K562 (cell line): ENCODE measurements around the gene SLFN14. TPM values are rescaled to one million over a fixed set of nuclear protein-coding genes. Genes with fewer than 3 reads are reported as not detected.

ENCODE experiments used
- CBX8 ChIP-seq: fragments of 200-600 bp; sonication (generic); IDR thresholded peaks from 2 replicates; pipeline ENCODE4 v1.6.1; 2012; ENCODE audit warnings: borderline replicate concordance, mixed run types, low read depth, mild to moderate bottlenecking, moderate library complexity, mixed read lengths, low read length, control low read depth, inconsistent platforms; ENCODE audit not compliant: poor library complexity, severe bottlenecking; ENCODE audit errors: extremely low read depth
- CEBPG ChIP-seq, 3 experiments: fragments of 200-800 bp in 1 of 3; sonication (Bioruptor generic) in 1 of 3; sonication (generic) in 1 of 3; formaldehyde crosslinking in 1 of 3; IDR thresholded peaks in 2 of 3; conservative IDR thresholded peaks in 1 of 3; 2 replicates each; pipeline versions ENCODE4 v1.6.1 to v1.8.0; 2016 to 2022; ENCODE audit warnings: missing compliant biosample characterization in 2 of 3, missing genetic modification characterization in 2 of 3, mild to moderate bottlenecking in 1 of 3, missing genetic modification reagents in 1 of 3
- CTBP1 ChIP-seq: fragments of 450-650 bp; IDR thresholded peaks from 2 replicates; pipeline ENCODE4 v1.6.1; 2016; ENCODE audit warnings: borderline replicate concordance
- DACH1 ChIP-seq: fragments of 450-650 bp; IDR thresholded peaks from 2 replicates; pipeline ENCODE4 v1.6.1; 2018; ENCODE audit not compliant: partially characterized antibody
- E2F8 ChIP-seq: fragments of 450-650 bp; IDR thresholded peaks from 2 replicates; pipeline ENCODE4 v1.7.1; 2018; ENCODE audit warnings: mild to moderate bottlenecking, low read depth; ENCODE audit not compliant: partially characterized antibody
- ELF1 ChIP-seq: fragments of 200-800 bp; sonication (Bioruptor generic); IDR thresholded peaks from 2 replicates; pipeline ENCODE4 v1.6.1; 2016; ENCODE audit warnings: missing genetic modification characterization, missing compliant biosample characterization
- ETV6 ChIP-seq, 3 experiments: fragments of 150-350 bp in 1 of 3; sonication (generic) in 1 of 3; formaldehyde crosslinking in 1 of 3; IDR thresholded peaks; 2 replicates each; pipeline versions ENCODE4 v1.6.1 to v1.8.0; 2014 to 2022; ENCODE audit warnings: borderline replicate concordance in 2 of 3, low read depth in 2 of 3, antibody characterized with exemption in 1 of 3, low read length in 1 of 3, mild to moderate bottlenecking in 1 of 3, missing genetic modification reagents in 1 of 3
- FOXA1 ChIP-seq: fragments of 450-650 bp; IDR thresholded peaks from 2 replicates; pipeline ENCODE4 v1.6.1; 2016; ENCODE audit warnings: mild to moderate bottlenecking, borderline replicate concordance
- IRF9 ChIP-seq: fragments of 450-650 bp; IDR thresholded peaks from 2 replicates; pipeline ENCODE4 v1.6.1; 2016; ENCODE audit warnings: missing biosample characterization, missing genetic modification characterization
- JUNB ChIP-seq: fragments of 450-650 bp; formaldehyde crosslinking; conservative IDR thresholded peaks from 2 replicates; pipeline ENCODE4 v1.4.0; 2020; ENCODE audit warnings: mild to moderate bottlenecking
- L3MBTL2 ChIP-seq: fragments of 450-650 bp; IDR thresholded peaks from 2 replicates; pipeline ENCODE4 v1.6.1; 2016; ENCODE audit warnings: mild to moderate bottlenecking, moderate library complexity
- MCM5 ChIP-seq: fragments of 450-650 bp; IDR thresholded peaks from 2 replicates; pipeline ENCODE4 v1.6.1; 2016; ENCODE audit warnings: low read depth
- MTA3 ChIP-seq: fragments of 450-650 bp; formaldehyde crosslinking; IDR thresholded peaks from 2 replicates; pipeline ENCODE4 v1.6.1; 2017; ENCODE audit warnings: mild to moderate bottlenecking, borderline replicate concordance
- NR2C1 ChIP-seq, 2 experiments: fragments of 450-650 bp; IDR thresholded peaks; 2 replicates each; pipeline ENCODE4 v1.6.1; 2017; ENCODE audit warnings: mild to moderate bottlenecking in 2 of 2, antibody characterized with exemption in 1 of 2, inconsistent platforms in 1 of 2, missing compliant biosample characterization in 1 of 2, missing genetic modification characterization in 1 of 2
- NR4A1 ChIP-seq, 2 experiments: fragments of 250-450 bp in 1 of 2; fragments of 450-650 bp in 1 of 2; sonication (Bioruptor Pico) in 1 of 2; IDR thresholded peaks; 2 replicates each; pipeline versions ENCODE4 v1.4.0 to v1.6.1; 2016 to 2020; ENCODE audit warnings: mild to moderate bottlenecking in 2 of 2, missing compliant biosample characterization in 1 of 2, missing genetic modification characterization in 1 of 2, moderate library complexity in 1 of 2
- POLR2A ChIP-seq: fragments of 450-650 bp; conservative IDR thresholded peaks from 2 replicates; pipeline ENCODE4 v1.6.1; 2016
- RBM39 ChIP-seq: fragments of 200-400 bp; formaldehyde crosslinking; optimal IDR thresholded peaks from 2 replicates; pipeline ENCODE3; 2018; ENCODE audit warnings: low read depth, low read length
- TARDBP ChIP-seq: fragments of 450-650 bp; IDR thresholded peaks from 2 replicates; pipeline ENCODE4 v1.6.1; 2016
- ZNF165 ChIP-seq: fragments of 250-450 bp; sonication (Bioruptor Pico); IDR thresholded peaks from 2 replicates; pipeline ENCODE4 v1.4.0; 2020; ENCODE audit warnings: borderline replicate concordance
- ZNF408 ChIP-seq: fragments of 250-450 bp; sonication (Bioruptor Pico); IDR thresholded peaks from 2 replicates; pipeline ENCODE4 v1.4.0; 2020; ENCODE audit warnings: low read depth, mild to moderate bottlenecking, moderate library complexity
- ZNF830 ChIP-seq: fragments of 250-450 bp; sonication (Bioruptor Pico); IDR thresholded peaks from 2 replicates; pipeline ENCODE4 v1.5.0; 2021; ENCODE audit warnings: mild to moderate bottlenecking
- polyA plus RNA-seq, 8 experiments: library from polyadenylated mRNA; depleted of rRNA in 4 of 8; stranded (reverse) in 5 of 8; unstranded in 3 of 8; fragments of >200 nt; fragmentation: Nextera tagmentation in 2 of 8; fragmentation: Illumina TruSeq in 1 of 8; extraction: Ambion mirVana in 2 of 8; extraction: Trizol in 1 of 8; gene quantifications; 2 replicates each; pipeline versions ENCODE4 v1.2.1 to v1.2.3, GENCODE V29; 2011 to 2014; ENCODE audit warnings: inconsistent platforms in 1 of 8, missing spikeins in 1 of 8
- total RNA-seq, 7 experiments: library from RNA; depleted of rRNA in 6 of 7; stranded (reverse); fragments of >200 nt in 6 of 7; fragmentation: Illumina TruSeq in 2 of 7; extraction: Trizol in 2 of 7; gene quantifications; 2 replicates each; pipeline versions ENCODE4 v1.2.1 to v1.2.3, GENCODE V29; 2011 to 2021; ENCODE audit warnings: low replicate concordance in 1 of 7

The SLFN14 gene
- total and polyA plus RNA-seq, 9 of the 15 experiments (the other 6 are each of a cell fraction or from before 2014, with no cell fraction given) = 1.3 to 4.3 (median 3.1) TPM

GRCh38 chr17:35587074-35587961 lies 26.7 kb upstream of the SLFN14 start, which contains the start of gene AP2B1 (continued):
- TF ChIP-seq CEBPG (CRISPR knock-in tag; IDR thresholded peaks at IDR 0.05) (no peak; the same call in 1 of the 2 replicates), CEBPG (tag; conservative IDR thresholded peaks at IDR 0.05 in 1 of 2, IDR thresholded peaks at IDR 0.05 in 1 of 2) (peak; percentile 43 to 77; a peak in 2 of 4 replicates), JUNB (peak; percentile 96), CTBP1 (peak; percentile 81), CBX8 (no peak), L3MBTL2 (no peak; the same call in none of the 2 replicates), ZNF830 (CRISPR knock-in tag) (no peak), E2F8 (peak; percentile 98), ETV6 (IDR thresholded peaks at IDR 0.05; ENCODE audit: borderline replicate concordance in 1 of 2, low read depth in 2 of 2, low read length in 1 of 2) (peak in 1 of 2 experiments; percentile 46; a peak in 1 of 4 replicates), ETV6 (CRISPR knock-in tag; IDR thresholded peaks at IDR 0.05; ENCODE audit: borderline replicate concordance) (no peak), NR4A1 (CRISPR knock-in tag; IDR thresholded peaks at IDR 0.05) (no peak), NR4A1 (tag; IDR thresholded peaks at IDR 0.05) (peak; percentile 31; the same call in 1 of the 2 replicates), TARDBP (no peak; the same call in 1 of the 2 replicates), MCM5 (no peak), POLR2A (peak; percentile 92), FOXA1 (no peak), IRF9 (tag) (no peak), DACH1 (peak; percentile 64), RBM39 (no peak), ELF1 (tag) (peak; percentile 82), MTA3 (peak; percentile 92), NR2C1 (IDR thresholded peaks at IDR 0.05) (peak; percentile 91), NR2C1 (tag; IDR thresholded peaks at IDR 0.05) (peak; percentile 87), ZNF165 (no peak), ZNF408 (CRISPR knock-in tag) (no peak)
